IPS-20b (cell line): ENCODE measurements around the gene CLK1.

Source experiments
- H3K27ac ChIP-seq: one replicate; pipeline ENCODE4 v1.5.1; 2013; ENCODE audit warnings: low read length
- H3K27me3 ChIP-seq: 2 replicates; pipeline ENCODE4 v1.6.1; 2013; ENCODE audit warnings: mild to moderate bottlenecking, low read length, inconsistent platforms; ENCODE audit not compliant: insufficient read depth
- H3K36me3 ChIP-seq: 2 replicates; pipeline ENCODE4 v1.6.1; 2013; ENCODE audit warnings: low read depth, mild to moderate bottlenecking, inconsistent platforms, low read length, moderate library complexity; ENCODE audit not compliant: insufficient read depth
- H3K4me1 ChIP-seq: 2 replicates; pipeline ENCODE4 v1.6.1; 2013; ENCODE audit warnings: mild to moderate bottlenecking, control low read depth, inconsistent platforms, low read length, moderate library complexity; ENCODE audit not compliant: insufficient read depth
- H3K4me3 ChIP-seq: 2 replicates; pipeline ENCODE4 v1.5.1; 2013; ENCODE audit warnings: mild to moderate bottlenecking, low read length, inconsistent platforms
- H3K9ac ChIP-seq: 2 replicates; pipeline ENCODE4 v1.6.1; 2013; ENCODE audit warnings: low read depth, mild to moderate bottlenecking, inconsistent platforms, low read length, moderate library complexity
- H3K9me3 ChIP-seq: 2 replicates; pipeline ENCODE4 v1.6.1; 2013; ENCODE audit warnings: mild to moderate bottlenecking, low read depth, low read length, inconsistent platforms; ENCODE audit not compliant: insufficient read depth

Gene CLK1

GRCh38 chr2:200847939-200848338, 16.5 kb downstream of the CLK1 start:
- peaks cover 24% of the 10 kb centered on the region for H3K36me3 ChIP-seq
- no peak overlapping the region for H3K27ac ChIP-seq
- H3K4me1 ChIP-seq = no peaks in the 10 kb centered on the region
- H3K9ac ChIP-seq = no peak overlapping the region
- no peaks in the 10 kb centered on the region for H3K9me3 ChIP-seq
- no peaks in the 10 kb centered on the region for H3K27me3 ChIP-seq
- no peak overlapping the region for H3K4me3 ChIP-seq

GRCh38 chr2:200847269-200847668, 17.2 kb downstream of the CLK1 start:
- Histone ChIP-seq H3K4me1 (no peaks in the 10 kb centered on the region), H3K27me3 (no peaks in the 10 kb centered on the region), H3K36me3 (peaks cover 17% of the 10 kb centered on the region), H3K27ac (no peak overlapping the region), H3K4me3 (no peak overlapping the region), H3K9ac (no peak overlapping the region), H3K9me3 (no peaks in the 10 kb centered on the region)

DNA sequence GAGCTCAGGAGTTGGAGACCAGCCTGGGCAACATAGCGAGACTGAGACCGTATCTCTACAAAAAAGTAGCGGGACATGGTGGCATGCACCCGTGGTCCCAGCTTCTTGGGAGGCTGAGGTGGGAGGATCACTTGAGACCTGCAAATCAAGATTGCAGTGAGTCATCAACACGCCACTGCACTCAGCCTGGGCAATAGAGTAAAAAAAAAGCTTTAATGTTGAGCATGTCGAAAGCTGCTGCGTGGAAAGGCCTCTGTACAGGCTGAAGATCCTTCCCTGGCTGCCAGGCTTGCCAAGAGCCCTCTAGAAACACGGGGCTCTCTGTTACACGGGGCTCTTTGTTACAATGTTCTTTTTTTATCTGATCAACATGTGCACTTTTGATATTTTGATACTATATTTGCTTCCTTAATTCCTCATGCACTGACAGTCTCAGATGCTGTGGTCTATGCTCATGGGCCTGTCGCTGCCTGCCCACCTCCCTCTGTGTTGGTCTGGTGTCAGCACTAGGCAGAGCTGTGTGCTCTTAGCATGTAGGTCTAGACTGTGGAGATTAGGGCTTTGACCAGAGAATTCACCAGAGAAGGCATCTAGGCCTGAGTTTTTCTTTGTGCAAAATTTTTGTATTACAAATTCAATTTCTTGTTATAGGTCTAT, 18.7 kb downstream of the CLK1 start:
- H3K9ac ChIP-seq = no peak overlapping the region
- H3K4me3 ChIP-seq = no peak overlapping the region
- no peaks in the 10 kb centered on the region for H3K9me3 ChIP-seq
- no peaks in the 10 kb centered on the region for H3K27me3 ChIP-seq
- H3K27ac ChIP-seq = no peak overlapping the region
- peaks cover 2% of the 10 kb centered on the region for H3K36me3 ChIP-seq
- no peaks in the 10 kb centered on the region for H3K4me1 ChIP-seq

DNA sequence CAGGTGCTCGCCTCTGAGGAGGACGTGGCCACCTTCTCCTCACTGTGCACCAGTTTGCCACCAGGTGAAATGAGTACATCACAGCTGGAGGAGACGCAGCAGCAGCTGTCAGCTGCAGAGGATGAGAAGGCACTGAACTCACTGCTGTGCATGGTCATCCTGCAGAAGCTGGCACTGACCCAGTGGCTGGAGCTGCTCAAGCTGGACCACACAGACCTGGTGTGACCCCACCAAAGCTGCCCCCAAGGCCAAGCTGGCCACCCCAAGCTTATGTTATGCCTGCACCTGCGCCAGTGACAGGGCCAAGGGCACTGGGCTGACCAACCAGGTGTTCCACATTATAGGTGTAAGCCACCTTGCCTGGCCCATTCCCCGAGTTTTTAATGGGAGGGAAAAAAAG, 19.3 kb downstream of the CLK1 start:
- Histone ChIP-seq H3K27me3 (no peaks in the 10 kb centered on the region), H3K4me1 (no peaks in the 10 kb centered on the region), H3K36me3 (no peaks in the 10 kb centered on the region), H3K9me3 (no peaks in the 10 kb centered on the region), H3K9ac (no peak overlapping the region), H3K27ac (no peak overlapping the region), H3K4me3 (no peak overlapping the region)

- Histone ChIP-seq H3K36me3 (no peaks in the 10 kb centered on the region), H3K4me1 (0 out of 2 replicates have a peak, but pooled peaks cover 3% of the 10 kb centered on the region), H3K4me3 (no peak overlapping the region), H3K27ac (no peak overlapping the region), H3K9me3 (no peaks in the 10 kb centered on the region), H3K9ac (no peak overlapping the region), H3K27me3 (no peaks in the 10 kb centered on the region)
These were observed 20.2 kb downstream of the CLK1 start for GRCh38 chr2:200843993-200844948.

DNA sequence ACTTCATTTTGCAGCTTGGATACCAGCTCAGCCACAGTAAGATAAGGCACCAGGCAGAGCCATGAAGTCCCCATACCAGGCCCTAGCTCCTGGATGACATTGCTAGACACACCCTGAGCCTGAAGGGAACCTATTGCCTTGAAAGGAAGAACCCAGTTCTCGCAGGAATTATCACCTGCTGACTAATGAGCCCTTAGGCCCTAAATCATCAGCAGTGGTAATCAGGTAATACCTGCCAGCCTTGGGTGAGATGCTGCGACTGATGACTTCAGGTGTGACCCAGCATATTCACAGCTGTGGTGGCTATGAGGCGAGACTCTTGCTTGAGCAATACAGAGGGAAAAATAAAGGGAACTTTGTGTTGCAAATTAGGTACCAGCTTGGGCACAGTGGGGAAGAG, 24.9 kb downstream of the CLK1 start:
- Histone ChIP-seq H3K9me3 (peaks cover 15% of the 10 kb centered on the region), H3K27ac (no peak overlapping the region), H3K36me3 (no peaks in the 10 kb centered on the region), H3K27me3 (no peaks in the 10 kb centered on the region), H3K4me1 (0 out of 2 replicates have a peak, but pooled peaks cover 4% of the 10 kb centered on the region), H3K9ac (no peak overlapping the region), H3K4me3 (no peak overlapping the region)

DNA sequence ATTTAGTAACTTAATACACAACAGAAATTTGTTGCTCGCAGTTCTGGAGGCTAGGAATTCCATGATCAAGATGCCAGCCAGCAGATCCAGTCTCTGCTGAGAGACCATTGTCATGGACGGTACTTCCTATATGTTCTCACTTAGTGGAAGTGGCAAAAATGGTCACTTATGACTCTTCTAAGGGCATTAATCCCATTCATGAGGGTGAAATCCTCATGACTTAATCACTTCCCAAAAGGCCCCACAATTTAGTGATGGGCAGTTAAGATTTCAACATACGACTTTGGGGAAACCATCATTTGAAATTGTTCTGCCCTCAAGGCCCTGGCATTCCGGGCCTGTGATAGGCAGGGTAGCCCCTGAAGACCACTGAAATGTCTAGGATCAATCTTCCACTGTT, 29.8 kb downstream of the CLK1 start:
- Histone ChIP-seq H3K27me3 (no peaks in the 10 kb centered on the region), H3K9ac (no peak overlapping the region), H3K9me3 (peaks cover 15% of the 10 kb centered on the region), H3K4me3 (no peak overlapping the region), H3K36me3 (no peaks in the 10 kb centered on the region), H3K27ac (no peak overlapping the region), H3K4me1 (0 out of 2 replicates have a peak, but pooled peaks cover 4% of the 10 kb centered on the region)

- Histone ChIP-seq H3K36me3 (peaks cover 2% of the 10 kb centered on the region), H3K4me1 (no peaks in the 10 kb centered on the region), H3K4me3 (no peak overlapping the region), H3K27ac (no peak overlapping the region), H3K9me3 (no peaks in the 10 kb centered on the region), H3K9ac (no peak overlapping the region), H3K27me3 (no peaks in the 10 kb centered on the region)
These were observed 35.2 kb downstream of the CLK1 start for GRCh38 chr2:200829258-200829655.

DNA sequence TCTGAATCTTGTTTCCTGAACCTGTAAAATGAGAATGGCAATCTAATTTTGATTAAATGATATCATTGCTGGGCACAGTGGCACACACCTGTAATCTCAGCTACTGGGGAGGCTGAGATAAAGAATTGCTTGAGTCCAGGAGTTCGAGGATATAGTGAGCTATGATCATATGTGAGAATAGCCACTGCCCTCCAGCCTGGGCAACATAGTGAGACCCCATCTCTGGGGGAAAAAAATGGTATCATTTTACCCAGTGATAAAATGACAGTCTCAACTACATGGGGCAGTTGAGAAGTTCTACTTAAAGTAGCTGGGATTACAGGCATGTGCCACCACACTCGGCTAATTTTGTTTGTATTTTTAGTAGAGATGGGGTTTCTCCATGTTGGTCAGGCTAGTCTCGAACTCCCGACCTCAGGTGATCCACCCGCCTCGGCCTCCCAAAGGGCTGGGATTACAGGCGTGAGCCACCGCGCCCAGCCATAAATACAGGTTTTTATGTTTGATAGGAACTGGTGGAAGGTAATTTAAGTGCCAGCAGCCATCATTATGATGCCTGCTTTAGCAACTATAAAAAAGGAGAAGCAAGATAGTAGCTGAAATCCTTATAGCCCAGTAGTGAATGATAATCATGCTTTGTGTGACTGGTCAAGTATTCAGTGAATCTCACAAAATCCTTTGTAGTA, 35.7 kb downstream of the CLK1 start:
- Histone ChIP-seq H3K27ac (no peak overlapping the region), H3K27me3 (no peaks in the 10 kb centered on the region)

GRCh38 chr2:200828104-200828503, 36.4 kb downstream of the CLK1 start:
- H3K27ac ChIP-seq = no peak overlapping the region
- H3K36me3 ChIP-seq = peaks cover 8% of the 10 kb centered on the region
- H3K9ac ChIP-seq = no peak overlapping the region
- no peaks in the 10 kb centered on the region for H3K9me3 ChIP-seq
- H3K4me1 ChIP-seq = no peaks in the 10 kb centered on the region
- H3K27me3 ChIP-seq = no peaks in the 10 kb centered on the region
- no peak overlapping the region for H3K4me3 ChIP-seq

More for the DNA sequence above, 35.7 kb downstream of the CLK1 start:
- H3K36me3 ChIP-seq = peaks cover 7% of the 10 kb centered on the region
- H3K9ac ChIP-seq = no peak overlapping the region
- no peaks in the 10 kb centered on the region for H3K9me3 ChIP-seq
- H3K4me3 ChIP-seq = no peak overlapping the region
- no peaks in the 10 kb centered on the region for H3K4me1 ChIP-seq

DNA sequence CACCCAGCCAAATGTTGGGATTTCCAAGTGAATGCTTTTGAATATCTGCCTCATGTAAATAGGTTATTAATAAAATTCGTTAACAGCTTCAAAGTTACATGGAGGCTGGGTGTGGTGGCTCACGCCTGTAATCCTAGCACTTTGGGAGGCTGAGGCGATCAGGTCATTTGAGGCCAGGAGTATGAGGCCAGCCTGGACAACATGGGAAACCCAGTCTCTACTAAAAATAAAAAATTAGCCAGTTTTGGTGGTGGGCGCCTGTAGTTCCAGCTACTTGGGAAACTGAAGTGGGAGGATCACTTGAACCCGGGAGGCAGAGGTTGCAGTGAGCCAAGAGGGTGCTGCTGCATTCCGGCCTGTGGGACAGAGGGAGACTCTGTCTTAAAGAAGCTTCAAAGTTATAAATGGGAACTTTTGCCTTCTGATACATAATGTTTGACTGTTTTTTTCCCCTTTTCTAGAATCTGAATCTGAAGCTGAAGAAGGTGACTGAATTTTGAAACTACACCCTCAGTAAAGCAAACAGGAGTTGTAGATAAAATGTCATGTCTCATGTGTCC, 42.7 kb downstream of the CLK1 start:
- H3K4me3 ChIP-seq = no peak overlapping the region
- H3K27ac ChIP-seq = no peak overlapping the region
- H3K4me1 ChIP-seq = no peaks in the 10 kb centered on the region
- no peaks in the 10 kb centered on the region for H3K27me3 ChIP-seq
- no peak overlapping the region for H3K9ac ChIP-seq
- H3K36me3 ChIP-seq = peaks cover 62% of the 10 kb centered on the region
- H3K9me3 ChIP-seq = no peaks in the 10 kb centered on the region
